Calu3 (cell line): Measurements from ENCODE around the gene ELAVL2. TPM values are rescaled to one million over a fixed set of nuclear protein-coding genes. Genes with fewer than 3 reads are reported as not detected.

Source experiments
- BruUV-seq: library from RNA; stranded (reverse); fragments of 400-500 nt; replicated peaks from 2 replicates; lab custom pipeline; 2021; lab: Mats Ljungman, UMichigan
- CTCF ChIA-PET: fragments of 300-600 bp; sonication (Branson Sonifier 250); formaldehyde crosslinking; loops from one replicate; lab custom pipeline; 2022; ENCODE audit warnings: antibody characterized with exemption; lab: Charles Lee
- DNase-seq: peaks from one replicate; pipeline ENCODE4 v3.0.0; 2022
- H3K27ac Mint-ChIP-seq: one replicate; pipeline ENCODE4 v1.8.0; 2022; ENCODE audit warnings: mixed read lengths; ENCODE audit not compliant: unreplicated experiment
- H3K27me3 Mint-ChIP-seq: one replicate; pipeline ENCODE4 v1.8.0; 2022; ENCODE audit warnings: mixed read lengths; ENCODE audit not compliant: unreplicated experiment
- H3K36me3 Mint-ChIP-seq: one replicate; pipeline ENCODE4 v1.8.0; 2022; ENCODE audit warnings: mild to moderate bottlenecking, moderate library complexity, mixed read lengths; ENCODE audit not compliant: insufficient read depth, unreplicated experiment
- H3K4me1 Mint-ChIP-seq: one replicate; pipeline ENCODE4 v1.8.0; 2022; ENCODE audit warnings: mild to moderate bottlenecking, low read depth, mixed read lengths; ENCODE audit not compliant: unreplicated experiment
- H3K4me3 Mint-ChIP-seq: one replicate; pipeline ENCODE4 v1.8.0; 2022; ENCODE audit warnings: mild to moderate bottlenecking, low read depth, moderate library complexity, mixed read lengths; ENCODE audit not compliant: unreplicated experiment
- H3K9me3 Mint-ChIP-seq: one replicate; pipeline ENCODE4 v1.8.0; 2022; ENCODE audit warnings: low read depth, mixed read lengths; ENCODE audit not compliant: unreplicated experiment
- intact Hi-C: fragments of 100-400 bp; cut with micrococcal nuclease; formaldehyde crosslinking; loops from one replicate; pipeline ENCODE4 v1.10.0; 2022; ENCODE audit not compliant: unreplicated experiment
- total RNA-seq: library from RNA; stranded (reverse); gene quantifications from 2 replicates; pipeline ENCODE4 v1.2.3, GENCODE V29; 2022
- TF ChIP-seq, protein P1 (sequence below): fragments of 200-600 bp; IDR thresholded peaks from one replicate; pipeline ENCODE4 v1.8.0; 2022; ENCODE audit warnings: antibody characterized with exemption; ENCODE audit not compliant: unreplicated experiment

Gene ELAVL2
- total RNA-seq, 1 experiment from 2014 or later = not detected

DNA sequence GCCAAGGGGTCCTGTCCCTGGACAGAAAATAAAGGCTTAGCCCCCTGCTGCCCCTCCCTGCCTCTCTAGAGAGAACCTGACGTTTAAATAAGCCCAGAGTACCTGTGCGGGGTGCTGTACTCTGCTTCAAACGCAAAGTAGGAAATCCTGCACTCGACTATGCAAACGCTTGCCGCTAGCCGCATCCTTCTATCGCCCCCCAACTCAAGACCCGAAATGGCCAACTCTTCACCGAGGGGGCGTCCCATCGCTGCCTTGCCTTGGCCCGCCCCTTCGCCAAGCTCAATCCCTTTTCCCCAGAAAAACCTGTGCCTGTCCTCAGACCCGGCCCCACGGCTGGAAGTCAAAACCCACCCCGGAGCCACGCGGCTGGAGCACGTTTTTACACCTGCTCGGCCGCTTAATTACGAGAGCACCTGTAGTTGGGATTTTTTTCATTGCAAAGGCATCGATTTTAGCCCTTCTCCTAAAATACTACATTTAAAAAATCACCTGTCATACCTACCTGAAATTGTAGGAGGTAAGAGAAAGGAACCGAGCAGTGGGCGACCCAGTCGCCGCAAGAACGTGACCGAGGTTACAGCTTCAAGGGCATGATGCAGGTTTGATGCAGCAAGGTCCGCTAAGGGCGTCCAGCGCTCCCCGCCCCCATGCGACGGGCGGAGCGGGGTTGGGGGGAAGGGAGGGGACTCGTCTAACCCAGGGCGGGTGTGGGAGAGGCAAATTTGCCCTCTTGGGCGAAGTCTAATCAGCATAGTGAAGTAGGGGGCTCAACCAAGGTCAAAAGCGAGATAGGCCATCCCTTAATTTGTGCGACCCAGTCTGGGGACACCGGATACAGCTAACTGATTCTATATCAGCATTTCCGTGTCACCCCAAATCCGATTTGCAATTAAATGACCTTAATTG lies 3.5 kb downstream of the ELAVL2 start:
- Mint-ChIP-seq H3K9me3 (no peaks in the 10 kb centered on the region), H3K27ac (no peak overlapping the region), H3K4me1 (no peaks in the 10 kb centered on the region), H3K27me3 (no peaks in the 10 kb centered on the region), H3K36me3 (no peaks in the 10 kb centered on the region), H3K4me3 (no peak overlapping the region)
- TF ChIP-seq, protein P1, sequence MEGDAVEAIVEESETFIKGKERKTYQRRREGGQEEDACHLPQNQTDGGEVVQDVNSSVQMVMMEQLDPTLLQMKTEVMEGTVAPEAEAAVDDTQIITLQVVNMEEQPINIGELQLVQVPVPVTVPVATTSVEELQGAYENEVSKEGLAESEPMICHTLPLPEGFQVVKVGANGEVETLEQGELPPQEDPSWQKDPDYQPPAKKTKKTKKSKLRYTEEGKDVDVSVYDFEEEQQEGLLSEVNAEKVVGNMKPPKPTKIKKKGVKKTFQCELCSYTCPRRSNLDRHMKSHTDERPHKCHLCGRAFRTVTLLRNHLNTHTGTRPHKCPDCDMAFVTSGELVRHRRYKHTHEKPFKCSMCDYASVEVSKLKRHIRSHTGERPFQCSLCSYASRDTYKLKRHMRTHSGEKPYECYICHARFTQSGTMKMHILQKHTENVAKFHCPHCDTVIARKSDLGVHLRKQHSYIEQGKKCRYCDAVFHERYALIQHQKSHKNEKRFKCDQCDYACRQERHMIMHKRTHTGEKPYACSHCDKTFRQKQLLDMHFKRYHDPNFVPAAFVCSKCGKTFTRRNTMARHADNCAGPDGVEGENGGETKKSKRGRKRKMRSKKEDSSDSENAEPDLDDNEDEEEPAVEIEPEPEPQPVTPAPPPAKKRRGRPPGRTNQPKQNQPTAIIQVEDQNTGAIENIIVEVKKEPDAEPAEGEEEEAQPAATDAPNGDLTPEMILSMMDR = no peak
- BruUV-seq = no TSS peak
- CTCF ChIA-PET = no interaction called here
- DNase-seq = no peak
- intact Hi-C loops = no loop called here

DNA sequence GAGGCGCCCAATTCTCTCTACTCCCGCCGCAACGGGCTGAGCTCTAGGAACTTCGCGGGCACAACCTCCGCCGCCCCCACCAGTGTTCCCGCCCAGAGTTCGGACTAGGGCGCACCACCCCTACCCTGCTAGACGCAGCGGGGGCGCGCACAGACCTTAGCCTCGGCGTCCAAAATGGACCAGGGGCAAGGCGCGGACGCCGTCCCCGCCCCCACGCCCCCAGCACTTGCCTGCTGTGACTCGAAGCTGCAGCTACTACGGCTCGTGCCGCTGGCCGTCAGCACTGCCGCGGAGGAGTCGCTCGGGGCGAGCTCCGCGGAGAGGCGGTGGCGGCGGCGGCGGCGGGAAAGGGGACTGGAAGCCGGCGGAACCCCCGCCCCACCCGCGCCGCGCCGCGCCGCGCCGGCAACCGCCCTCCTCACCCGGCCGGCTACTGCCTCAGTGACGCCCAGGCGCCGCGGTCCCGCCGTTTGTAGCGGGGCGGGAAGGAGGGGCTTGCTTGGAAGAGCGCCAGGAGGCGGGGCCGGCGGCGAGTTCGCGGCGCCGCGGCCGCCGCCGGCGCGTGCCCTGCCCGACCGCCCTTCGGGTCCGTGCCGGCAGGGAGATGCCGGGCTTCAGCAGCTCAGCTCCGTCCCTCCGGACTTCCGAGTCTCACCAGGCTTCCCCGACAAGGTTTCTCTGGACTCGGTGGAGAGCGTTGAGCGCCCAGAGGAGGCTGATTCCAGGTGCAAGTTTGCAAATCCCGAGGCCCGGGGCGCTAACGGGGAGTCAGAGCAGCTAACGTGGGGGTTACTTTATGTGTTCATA lies 4.5 kb downstream of the ELAVL2 start:
- Mint-ChIP-seq H3K4me1 (no peaks in the 10 kb centered on the region), H3K27ac (no peak overlapping the region), H3K36me3 (no peaks in the 10 kb centered on the region), H3K9me3 (no peaks in the 10 kb centered on the region), H3K4me3 (no peak overlapping the region), H3K27me3 (no peaks in the 10 kb centered on the region)
- TF ChIP-seq, protein P1 = no peak
- no TSS peak for BruUV-seq
- intact Hi-C loops = no loop called here
- DNase-seq = no peak
- CTCF ChIA-PET = no interaction called here

DNA sequence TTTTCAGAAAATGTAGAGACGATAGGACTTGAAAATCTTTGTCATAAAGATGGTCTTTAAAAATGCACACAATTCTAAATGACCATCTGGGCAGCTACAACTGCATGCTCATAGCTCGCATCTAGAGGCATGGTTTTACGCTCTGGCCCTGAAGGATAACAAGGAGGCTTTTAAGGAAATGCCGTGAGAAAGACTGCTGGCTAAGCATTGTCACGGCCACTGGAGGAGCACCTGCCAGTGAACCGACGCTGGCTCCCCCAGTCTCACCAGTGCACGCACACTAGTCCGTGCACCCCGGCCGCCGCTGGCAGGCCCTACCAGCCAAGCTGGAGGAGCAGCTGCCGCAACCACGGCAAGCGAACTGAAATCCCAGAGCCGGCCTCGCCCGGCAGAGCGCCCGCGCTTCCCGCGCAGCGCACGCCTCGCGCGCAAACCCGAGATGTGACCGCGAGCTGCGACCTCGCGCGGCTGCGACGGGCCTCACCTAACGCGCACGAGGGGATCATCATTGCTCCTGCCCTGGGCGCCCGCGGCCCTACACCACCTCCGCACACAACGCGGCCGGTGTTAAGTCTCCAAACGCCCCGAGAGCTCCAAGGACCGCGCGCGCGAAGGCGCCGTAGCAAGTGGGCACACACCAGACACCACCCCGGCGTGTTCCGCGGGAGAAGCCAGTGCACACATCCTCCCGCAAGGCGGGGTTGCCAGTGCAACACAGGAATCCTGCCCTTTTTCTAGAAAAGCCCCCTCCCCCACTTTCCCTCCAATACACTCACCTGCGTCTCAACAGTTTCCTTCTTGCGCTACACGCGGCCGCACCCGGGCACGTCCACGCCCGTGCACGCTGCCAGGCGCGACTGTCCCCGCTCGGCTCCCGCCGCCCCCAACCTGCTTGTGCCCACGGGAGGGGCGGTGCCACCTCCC lies 5.3 kb downstream of the ELAVL2 start:
- Mint-ChIP-seq H3K27ac (no peak overlapping the region), H3K4me3 (no peak overlapping the region), H3K4me1 (no peaks in the 10 kb centered on the region), H3K9me3 (no peaks in the 10 kb centered on the region), H3K36me3 (no peaks in the 10 kb centered on the region), H3K27me3 (no peaks in the 10 kb centered on the region)
- CTCF ChIA-PET = no interaction called here
- intact Hi-C loops = no loop called here
- TF ChIP-seq, protein P1 = no peak
- no TSS peak for BruUV-seq
- DNase-seq = no peak

DNA sequence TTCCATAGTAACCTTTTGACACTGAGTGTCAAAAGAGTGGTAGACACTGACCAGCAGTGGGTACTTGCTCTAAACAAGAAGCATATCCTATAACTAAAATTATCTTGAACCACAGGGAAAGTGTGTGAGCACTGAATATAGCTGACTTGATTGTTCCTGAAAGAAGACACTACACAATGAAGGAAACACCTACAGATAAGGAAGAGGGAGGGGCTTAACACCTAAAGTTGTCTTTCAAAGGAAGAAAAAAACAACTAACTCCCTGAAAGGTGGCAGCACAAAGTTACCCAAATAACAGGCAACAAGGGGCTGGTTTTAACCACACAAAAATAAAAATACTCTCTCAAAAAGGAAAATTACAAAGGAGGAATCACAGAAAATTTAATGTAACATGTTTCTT lies 6.6 kb downstream of the ELAVL2 start:
- Mint-ChIP-seq H3K4me3 (no peak overlapping the region), H3K36me3 (no peaks in the 10 kb centered on the region), H3K4me1 (no peaks in the 10 kb centered on the region), H3K9me3 (peaks cover under 1% of the 10 kb centered on the region), H3K27me3 (no peaks in the 10 kb centered on the region), H3K27ac (no peak overlapping the region)
- BruUV-seq = no TSS peak
- no peak for DNase-seq
- TF ChIP-seq, protein P1 = no peak
- CTCF ChIA-PET = no interaction called here
- intact Hi-C loops = no loop called here
